ENCODE data around the gene SLC22A1.
A peak's percentile ranks its signal among the peaks of the same experiment; 100 is the strongest.

- TF ChIP-seq CTCF (IDR thresholded peaks at IDR 0.05), result peak; percentile 74
- TF ChIP-seq CBX8 (IDR thresholded peaks at IDR 0.05), result no peak
- TF ChIP-seq HES2 (IDR thresholded peaks at IDR 0.05), result no peak
- TF ChIP-seq ZFP36 (IDR thresholded peaks at IDR 0.05; ENCODE audit: borderline replicate concordance, partially characterized antibody), result no peak
- no peak for TF ChIP-seq MAFK (IDR thresholded peaks at IDR 0.05; ENCODE audit: partially characterized antibody)
- TF ChIP-seq POLR2A (IDR thresholded peaks at IDR 0.05; ENCODE audit: low read length), result no peak
- no peak for TF ChIP-seq SREBF2 (IDR thresholded peaks at IDR 0.05)
- TF ChIP-seq EHMT2 (IDR thresholded peaks at IDR 0.05; ENCODE audit: low read depth), result no peak
- no peak for TF ChIP-seq REST (IDR thresholded peaks at IDR 0.05)
- no peak for TF ChIP-seq PHF8 (IDR thresholded peaks at IDR 0.05; ENCODE audit: borderline replicate concordance, low read depth)
- TF ChIP-seq HOXB13 (CRISPR knock-in tag; IDR thresholded peaks at IDR 0.05; ENCODE audit: low read depth), result no peak
- TF ChIP-seq ZSCAN20 (CRISPR knock-in tag; IDR thresholded peaks at IDR 0.05), result no peak
These were observed 33.4 kb upstream of the SLC22A1 start for GRCh38 chr6:160088069-160088783.

Measured in A549 (cell line).